ENCODE measurements around the gene VENTX.

VENTX gene

DNA sequence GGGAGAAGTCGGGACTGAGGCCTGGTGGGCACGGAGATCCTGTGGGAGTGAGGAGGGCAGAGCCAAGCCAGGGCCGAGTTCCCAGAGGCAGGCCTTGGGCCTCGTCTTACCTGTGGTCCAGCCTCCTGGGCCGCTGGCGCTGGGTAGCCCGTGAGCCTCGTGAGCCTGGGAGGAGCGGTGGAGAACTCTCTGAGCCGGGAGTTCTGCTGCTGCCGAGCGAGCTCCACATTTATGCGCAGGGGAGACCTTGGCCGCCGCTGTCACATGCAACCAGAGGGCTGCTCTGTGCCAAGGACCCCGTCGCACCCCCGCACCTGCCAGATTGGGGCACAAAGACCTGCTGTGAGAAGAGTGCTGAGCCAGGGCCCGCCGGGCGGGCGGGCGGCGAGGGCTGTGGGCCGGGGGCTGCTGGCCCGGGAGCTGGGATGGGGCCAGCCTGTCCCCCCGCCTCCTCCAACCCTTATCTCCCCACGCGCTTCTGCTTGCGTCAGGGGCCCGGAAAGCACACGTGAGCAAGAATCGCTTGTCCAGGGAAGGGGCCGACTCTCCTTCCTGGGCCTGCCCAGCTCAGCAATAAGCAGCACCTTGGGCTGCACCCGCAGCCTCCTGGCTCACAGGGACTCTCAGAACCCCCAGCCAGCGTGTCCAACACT is 10.2 kb downstream of the VENTX start:
- DNase-seq (ENCODE audit: low spot score), result no peak
- TF ChIP-seq, protein P1, sequence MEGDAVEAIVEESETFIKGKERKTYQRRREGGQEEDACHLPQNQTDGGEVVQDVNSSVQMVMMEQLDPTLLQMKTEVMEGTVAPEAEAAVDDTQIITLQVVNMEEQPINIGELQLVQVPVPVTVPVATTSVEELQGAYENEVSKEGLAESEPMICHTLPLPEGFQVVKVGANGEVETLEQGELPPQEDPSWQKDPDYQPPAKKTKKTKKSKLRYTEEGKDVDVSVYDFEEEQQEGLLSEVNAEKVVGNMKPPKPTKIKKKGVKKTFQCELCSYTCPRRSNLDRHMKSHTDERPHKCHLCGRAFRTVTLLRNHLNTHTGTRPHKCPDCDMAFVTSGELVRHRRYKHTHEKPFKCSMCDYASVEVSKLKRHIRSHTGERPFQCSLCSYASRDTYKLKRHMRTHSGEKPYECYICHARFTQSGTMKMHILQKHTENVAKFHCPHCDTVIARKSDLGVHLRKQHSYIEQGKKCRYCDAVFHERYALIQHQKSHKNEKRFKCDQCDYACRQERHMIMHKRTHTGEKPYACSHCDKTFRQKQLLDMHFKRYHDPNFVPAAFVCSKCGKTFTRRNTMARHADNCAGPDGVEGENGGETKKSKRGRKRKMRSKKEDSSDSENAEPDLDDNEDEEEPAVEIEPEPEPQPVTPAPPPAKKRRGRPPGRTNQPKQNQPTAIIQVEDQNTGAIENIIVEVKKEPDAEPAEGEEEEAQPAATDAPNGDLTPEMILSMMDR (IDR thresholded peaks at IDR 0.05; ENCODE audit: extremely low read depth, missing control alignments), result no peak

DNA sequence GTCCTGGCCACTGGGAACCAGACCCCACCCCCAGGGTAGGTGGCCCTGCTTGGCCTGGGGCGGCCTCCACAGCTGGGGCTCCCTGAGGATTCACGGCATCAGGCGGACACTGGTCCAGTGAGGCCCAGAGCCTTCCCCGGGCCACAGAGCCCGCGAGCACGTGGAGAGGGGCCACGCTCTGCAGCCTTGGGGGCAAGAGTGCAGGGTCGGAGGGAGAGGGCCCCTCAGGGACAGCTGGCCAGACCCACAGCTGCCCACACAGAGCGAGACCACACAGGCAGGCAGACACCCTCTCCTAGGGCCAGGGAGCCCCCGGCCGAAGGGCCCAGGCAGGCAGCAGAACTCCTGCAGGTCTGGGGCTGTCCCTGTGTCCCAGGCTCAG is 10.7 kb downstream of the VENTX start:
- TF ChIP-seq, protein P1 (IDR thresholded peaks at IDR 0.05; ENCODE audit: extremely low read depth, missing control alignments), result no peak
- DNase-seq (ENCODE audit: low spot score), result no peak

DNA sequence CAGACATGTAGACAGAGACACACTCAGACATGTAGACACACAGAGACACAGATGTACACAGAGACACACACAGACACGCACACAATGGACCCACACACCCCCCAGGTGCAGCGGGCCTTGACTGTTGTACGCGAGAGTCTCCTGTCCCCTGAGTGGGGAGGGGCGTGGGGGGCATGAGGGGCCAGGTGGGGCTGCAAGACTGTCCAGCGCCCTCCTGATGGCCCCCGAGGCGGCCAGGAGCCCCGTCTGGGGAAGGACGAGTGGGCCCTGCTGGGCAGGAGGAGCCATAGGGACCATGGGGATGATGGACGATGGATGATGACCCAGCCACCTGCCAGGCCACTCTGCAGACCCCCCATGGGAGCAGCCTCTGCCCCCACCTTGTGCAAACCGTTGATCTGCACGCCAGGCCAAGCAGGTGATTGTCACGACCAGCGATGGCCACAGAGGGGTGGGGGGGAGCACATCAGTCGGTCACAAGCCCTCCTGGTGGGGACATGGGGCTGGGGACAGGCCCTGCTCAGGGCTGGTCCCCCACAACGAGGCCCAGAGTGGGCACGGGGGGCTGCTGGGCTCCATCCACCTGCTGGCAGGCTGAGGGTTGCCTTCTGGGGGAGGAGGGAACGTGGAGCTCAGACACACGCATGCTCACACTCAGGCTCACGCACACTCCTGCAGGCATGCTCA is 11.6 kb downstream of the VENTX start:
- no peak for DNase-seq (ENCODE audit: low spot score)
- TF ChIP-seq, protein P1 (IDR thresholded peaks at IDR 0.05; ENCODE audit: extremely low read depth, missing control alignments), result no peak

DNA sequence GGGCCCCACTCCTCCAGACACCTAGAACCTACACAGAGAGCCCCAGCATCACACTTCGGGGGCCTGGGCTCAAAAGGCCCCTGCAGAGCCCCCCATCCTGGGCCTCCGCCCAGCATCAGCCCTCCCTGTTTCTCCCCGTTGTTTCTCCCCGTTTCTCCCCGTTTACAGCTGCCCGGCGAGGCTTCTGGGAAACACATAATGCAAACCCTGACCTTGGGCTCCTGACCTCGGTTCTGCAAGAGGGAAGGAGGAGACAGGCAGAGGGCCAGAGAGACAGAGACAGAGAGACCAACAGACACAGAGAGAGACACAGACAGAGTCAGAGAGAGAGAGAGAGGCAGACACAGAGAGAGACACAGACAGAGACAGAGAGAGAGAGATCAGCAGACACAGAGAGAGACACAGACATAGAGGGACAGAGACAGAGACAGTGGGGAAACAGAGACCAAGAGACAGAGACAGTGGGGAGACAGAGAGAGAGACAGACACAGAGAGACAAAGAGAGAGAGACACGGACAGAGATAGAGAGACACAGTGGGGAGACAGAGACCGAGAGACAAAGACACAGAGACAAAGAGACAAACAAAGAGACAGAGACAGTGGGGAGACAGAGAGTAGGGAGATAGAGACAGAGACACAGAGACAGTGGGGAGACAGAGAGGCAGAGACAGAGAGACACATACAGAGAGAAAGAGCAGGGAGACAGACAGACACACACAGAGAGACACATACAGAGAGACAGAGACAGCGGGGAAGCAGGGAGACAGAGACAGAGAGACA is 12.5 kb downstream of the VENTX start:
- TF ChIP-seq, protein P1 (IDR thresholded peaks at IDR 0.05; ENCODE audit: extremely low read depth, missing control alignments), result no peak
- DNase-seq (ENCODE audit: low spot score), result no peak

DNA sequence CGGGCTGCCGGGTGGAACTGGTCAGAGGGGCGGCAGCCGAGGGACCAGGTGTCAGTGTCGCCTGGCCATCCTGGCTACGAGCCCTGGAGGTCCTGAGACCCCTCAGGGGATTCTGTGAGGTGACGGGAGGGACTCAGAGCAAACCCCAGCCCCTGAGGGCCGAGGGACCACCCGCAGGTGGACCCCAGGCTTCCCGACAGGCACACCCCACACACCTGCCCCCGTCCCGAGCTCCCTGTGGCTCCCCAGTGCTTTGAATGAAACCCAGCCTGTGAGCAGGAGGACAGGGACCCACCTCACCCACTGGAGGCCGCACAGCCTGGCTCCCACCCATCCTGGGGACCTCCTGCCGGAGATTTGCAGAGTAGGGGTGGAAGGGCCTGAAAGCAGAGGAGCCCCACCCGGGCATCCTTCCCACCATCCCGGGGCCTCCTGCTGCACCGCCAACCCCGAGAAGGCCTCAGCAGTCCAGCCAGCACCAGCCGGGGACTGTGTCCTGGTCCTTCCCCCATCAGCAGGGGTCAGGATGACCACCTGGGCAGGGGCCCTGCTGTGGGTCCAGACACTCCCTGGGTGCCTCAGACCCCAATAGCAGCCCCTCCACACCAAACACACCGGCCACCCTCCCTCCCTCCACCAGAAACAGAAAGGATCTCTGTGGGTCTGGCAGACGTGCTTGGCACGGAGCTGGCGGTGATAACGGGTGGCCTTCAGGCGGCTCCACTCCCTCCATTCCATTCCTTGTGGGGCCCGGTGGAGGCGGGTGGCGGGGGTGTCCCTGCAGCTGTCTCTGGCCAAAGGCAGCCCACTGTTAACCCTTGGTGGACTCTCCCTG is 13.9 kb downstream of the VENTX start:
- no peak for DNase-seq (ENCODE audit: low spot score)
- TF ChIP-seq, protein P1 (IDR thresholded peaks at IDR 0.05; ENCODE audit: extremely low read depth, missing control alignments), result no peak

DNA sequence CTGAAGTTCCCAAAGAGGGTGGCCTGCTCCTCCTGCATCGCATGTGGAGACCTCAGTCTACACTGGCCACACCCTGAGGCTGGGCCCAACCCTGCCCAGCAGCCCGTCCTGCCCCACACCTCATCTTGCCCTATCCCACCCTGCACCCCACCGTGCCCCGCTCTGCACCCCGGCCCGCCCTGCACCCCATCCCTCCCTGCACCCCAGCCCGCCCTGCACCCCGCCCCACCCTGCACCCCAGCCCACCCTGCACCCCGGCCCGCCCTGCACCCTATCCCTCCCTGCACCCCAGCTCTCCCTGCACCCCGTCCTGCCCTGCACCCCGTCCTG is 14.5 kb downstream of the VENTX start:
- TF ChIP-seq, protein P1 (IDR thresholded peaks at IDR 0.05; ENCODE audit: extremely low read depth, missing control alignments), result no peak
- DNase-seq (ENCODE audit: low spot score), result no peak

Data from GM20000 (cell line).